Kidney glomerular epithelial cell (primary cell): ENCODE measurements around the gene CERS1.
A peak's percentile ranks its signal among the peaks of the same experiment; 100 is the strongest.

Experiments
- DNase-seq: peaks from one replicate; lab custom pipeline; 2025; lab: John Stamatoyannopoulos, UW

CERS1 gene, protein sequence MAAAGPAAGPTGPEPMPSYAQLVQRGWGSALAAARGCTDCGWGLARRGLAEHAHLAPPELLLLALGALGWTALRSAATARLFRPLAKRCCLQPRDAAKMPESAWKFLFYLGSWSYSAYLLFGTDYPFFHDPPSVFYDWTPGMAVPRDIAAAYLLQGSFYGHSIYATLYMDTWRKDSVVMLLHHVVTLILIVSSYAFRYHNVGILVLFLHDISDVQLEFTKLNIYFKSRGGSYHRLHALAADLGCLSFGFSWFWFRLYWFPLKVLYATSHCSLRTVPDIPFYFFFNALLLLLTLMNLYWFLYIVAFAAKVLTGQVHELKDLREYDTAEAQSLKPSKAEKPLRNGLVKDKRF

GRCh38 chr19:18895824-18896341 lies at the start of gene CERS1:
CERS1 (minus strand) TSS chr19:18896158; CDS start chr19:18896072, 86 bp downstream.
- no peak for DNase-seq

GRCh38 chr19:18945297-18945696 lies 49.3 kb upstream of the CERS1 start:
- no peak for DNase-seq

- DNase-seq, result no peak
Measured at GRCh38 chr19:18943465-18943864, 47.5 kb upstream of the CERS1 start.

DNA sequence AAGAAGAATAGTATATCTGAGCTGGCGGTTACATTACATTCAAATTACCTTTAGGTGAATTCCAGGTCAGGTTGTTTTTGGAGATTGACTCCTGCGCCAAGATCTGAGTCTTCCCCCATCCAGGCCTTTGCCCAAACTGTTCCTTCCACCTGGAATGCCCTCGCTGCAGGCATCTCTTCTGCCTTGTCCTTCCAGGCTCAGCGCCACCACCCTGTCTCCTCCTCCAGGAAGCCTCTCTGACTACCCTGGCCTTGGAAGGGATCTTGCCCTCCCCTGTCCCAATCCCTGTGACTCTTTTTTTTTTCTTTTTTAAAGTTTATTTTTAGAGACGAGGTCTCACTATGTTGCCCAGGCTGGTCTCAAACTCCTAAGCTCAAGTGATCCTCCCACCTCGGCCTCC lies 46.7 kb upstream of the CERS1 start:
- DNase-seq, result no peak

- DNase-seq, result no peak
Measured at GRCh38 chr19:18941628-18942354, 45.8 kb upstream of the CERS1 start.

- peak; percentile 27 for DNase-seq
Measured at GRCh38 chr19:18940769-18941627, 45.0 kb upstream of the CERS1 start, which contains the start of gene HOMER3. HOMER3 (minus strand) TSS chr19:18941217; CDS start chr19:18938982, 2,235 bp downstream.

GRCh38 chr19:18939922-18940768 lies 44.2 kb upstream of the CERS1 start:
- peak; percentile 18 for DNase-seq

DNA sequence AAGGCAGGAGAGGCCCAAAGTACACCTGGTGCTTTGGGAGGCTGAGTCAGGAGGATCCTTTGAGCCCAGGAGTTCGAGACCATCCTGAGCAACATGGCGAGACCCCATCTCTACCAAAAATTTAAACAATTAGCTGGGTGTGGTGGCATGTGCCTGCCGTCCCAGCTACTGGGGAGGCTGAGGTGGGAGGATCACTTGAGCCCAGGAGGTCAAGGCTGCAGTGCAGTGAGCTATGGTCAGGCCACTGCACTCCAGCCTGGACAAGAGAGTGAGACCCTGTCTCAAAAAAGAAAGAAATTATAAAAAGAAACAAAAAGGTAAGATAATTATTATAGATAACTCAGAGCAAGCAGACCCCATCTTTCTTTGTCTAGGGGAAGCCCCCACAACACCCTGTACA lies 43.2 kb upstream of the CERS1 start:
- no peak for DNase-seq

DNA sequence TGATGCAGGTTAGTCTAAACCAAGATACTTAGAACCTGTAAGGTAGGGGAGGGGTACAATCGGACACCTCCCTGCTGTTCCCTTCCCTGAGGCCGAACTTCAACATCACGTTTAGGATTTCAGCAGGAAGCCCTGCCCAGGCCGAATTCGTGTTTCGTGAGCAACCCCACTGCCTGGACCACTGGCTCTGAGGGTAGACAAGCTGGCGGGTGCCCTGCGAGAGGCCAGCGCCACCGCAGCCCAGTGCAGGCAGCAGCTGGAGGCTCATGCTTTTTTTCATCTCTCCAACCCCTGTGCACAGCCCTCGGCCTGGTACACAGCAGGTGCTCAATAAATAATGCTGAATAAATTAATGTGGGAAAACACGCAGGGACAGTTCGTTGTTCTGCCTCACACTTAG lies 37.3 kb upstream of the CERS1 start:
- no peak for DNase-seq

DNA sequence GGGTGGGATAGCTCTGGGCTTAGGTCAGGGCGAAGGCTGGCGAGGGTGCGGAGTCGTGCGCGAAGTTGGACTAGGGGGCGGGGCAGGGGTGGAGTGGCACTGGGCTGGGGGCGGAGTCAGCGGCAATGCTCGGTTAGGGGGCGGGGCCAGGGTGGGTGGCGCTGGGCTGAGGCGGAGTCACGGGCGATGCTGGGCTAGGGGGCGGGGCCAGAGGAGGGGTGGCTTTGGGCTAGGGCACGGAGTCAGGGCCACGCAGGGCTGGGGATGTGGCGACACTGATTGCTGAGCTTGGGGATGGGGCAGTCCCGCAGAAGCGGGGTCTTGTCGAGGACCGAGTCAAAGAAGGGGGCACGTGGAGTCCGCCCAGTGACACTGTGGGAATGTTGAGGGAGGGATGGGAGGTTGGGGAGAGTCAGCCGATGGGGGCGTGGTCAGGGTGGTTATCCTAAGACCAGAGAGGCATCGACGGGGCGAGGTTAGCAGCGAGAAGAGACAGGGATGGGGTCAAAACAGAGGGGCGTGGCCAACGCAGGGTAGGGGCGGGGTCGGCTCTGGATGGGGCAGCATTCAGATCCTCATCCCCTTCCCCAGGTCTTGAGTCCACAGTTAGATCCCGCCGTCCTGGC lies 36.4 kb upstream of the CERS1 start:
- no peak for DNase-seq

DNA sequence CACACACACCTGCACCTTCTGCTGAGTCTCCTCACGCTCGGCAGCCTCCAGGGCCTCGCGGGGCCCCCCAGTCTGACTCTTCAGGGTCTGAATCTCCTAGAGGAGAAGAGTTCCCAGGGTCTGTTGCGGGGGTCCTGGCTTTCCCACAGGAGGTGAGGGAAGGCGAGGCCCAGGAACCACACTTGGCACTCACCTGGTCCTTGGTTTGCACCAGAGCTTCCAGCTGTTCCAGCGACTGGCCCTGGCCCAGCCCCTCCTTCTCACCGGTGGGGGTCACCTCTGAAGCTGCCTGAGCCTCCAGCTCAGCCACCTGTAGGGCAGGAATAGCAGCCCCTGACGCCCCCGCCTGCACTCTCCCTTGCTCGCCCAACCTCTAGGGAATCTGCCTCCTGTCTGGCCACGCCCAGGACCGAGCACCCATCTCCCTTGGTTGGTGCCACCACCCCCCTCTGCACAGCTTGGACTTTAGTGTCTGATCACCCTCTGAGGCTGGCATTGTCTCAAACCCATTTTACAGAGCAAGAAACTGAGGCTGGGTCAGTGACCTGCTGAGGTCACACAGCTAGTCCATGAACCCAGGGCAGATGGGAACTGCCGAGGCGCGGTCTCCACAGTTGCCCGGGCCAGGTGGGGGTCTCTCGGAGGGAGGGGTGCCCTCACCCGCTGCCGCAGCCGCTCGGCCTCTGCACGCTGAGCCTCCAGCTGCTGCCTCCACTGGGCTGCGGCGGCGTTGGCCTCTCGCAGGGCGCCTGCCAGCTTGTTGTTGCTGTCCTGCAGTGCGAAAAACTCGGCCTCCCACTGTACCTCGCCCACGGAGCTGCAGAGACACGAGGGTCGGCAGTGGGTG lies 35.6 kb upstream of the CERS1 start:
- no peak for DNase-seq

- DNase-seq, result no peak
Measured at GRCh38 chr19:18929311-18929710, 33.4 kb upstream of the CERS1 start.

DNA sequence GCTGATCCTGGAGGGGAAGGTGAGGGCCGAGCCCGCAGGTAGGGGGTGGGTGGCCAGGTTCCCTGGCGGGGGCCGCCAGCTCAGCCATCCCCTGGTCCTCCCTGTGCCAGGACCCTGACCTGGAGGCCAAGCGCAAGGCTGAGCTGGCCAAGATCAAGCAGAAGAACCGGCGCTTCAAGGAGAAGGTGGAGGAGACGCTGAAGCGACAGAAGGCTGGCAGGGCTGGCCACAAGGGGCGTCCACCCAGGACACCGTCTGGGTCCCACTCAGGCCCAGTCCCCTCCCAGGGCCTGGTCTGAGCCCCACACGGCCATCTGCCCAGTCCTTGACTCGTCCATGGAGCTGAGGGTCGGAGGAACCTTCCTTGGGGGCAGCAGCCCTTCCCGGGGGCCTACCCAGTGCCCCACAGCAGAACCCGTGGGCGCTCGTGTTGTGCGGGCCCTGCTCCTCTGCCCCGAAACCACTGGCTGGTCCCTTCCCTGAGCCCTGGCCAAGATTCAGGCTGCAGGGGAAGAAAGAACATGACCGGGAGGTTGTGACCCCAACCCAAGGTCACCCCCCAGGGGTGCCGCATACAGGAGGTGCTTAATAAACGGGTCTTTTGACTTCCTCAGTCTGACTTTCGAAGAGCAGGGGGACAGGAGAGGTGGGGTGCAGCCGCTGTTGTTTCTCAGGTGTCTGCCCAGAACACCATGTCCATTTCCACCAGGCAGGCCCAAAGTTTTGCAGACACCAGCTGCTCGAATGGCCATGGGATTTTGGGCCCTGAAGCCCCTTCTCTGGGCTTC lies 32.3 kb upstream of the CERS1 start:
- no peak for DNase-seq

DNA sequence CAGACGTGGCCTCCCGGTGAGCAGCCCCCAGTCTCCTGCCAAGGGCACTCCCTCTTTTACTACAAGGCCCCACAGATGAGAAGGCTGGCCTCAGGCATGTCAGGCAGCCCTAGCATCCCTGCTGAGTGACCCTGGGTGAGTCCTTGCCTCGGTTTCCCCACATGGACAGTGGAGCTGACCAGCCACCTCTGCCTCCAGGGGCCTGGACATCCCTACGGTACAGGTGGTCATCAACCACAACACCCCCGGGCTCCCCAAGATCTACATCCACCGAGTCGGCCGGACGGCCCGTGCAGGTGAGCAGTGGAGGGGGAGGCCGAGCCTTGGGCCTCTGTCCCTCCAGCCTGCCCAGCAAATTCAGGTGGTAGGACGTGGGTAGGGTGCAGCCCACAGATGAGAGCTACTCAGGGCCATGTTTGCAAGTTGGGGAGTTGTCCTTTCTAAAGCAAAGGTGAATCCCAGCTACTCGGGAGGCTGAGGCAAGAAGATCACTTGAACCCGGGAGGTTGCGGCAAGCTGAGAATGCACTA lies 28.8 kb upstream of the CERS1 start:
- no peak for DNase-seq

- DNase-seq, result no peak
Measured at GRCh38 chr19:18922228-18922985, 26.4 kb upstream of the CERS1 start.

- DNase-seq, result no peak
Measured at GRCh38 chr19:18921593-18921992, 25.6 kb upstream of the CERS1 start.

DNA sequence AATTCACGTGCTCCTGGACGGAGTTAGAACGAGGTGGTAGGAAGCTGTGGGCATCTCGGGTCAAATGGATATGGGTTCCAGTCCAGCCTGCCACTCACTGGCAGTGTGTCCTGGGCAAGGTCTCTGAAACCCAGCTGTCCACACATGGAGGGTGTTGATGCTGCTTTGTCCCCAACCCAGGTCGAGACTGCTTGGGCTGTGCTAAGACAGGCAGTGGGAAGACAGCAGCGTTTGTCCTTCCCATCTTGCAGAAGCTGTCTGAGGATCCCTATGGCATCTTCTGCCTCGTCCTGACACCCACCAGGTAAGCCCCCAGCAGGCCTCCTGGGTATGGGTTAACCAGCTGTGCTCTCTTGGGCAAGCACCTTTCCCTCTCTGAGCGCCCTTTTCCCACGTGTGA lies 24.4 kb upstream of the CERS1 start:
- no peak for DNase-seq

DNA sequence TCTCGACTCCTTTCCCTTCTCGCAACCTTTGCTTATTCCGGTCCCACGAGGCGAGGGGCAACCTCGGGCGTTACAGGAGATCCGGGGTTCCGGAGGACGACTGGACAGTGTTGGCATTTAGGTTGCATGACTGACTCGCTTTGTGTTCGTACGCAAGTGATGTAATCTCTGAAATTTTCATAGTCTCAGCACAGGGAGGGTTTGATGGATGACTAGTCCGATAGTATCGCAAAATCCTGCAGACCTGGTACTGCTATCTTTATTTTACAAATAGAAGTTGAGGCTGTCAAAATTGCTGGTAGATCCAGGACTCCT lies 23.9 kb upstream of the CERS1 start:
- DNase-seq, result no peak
